ENCODE results near the gene MMP7. TPM values are rescaled to one million over a fixed set of nuclear protein-coding genes. Genes with fewer than 3 reads are reported as not detected.

The MMP7 gene
- not detected for total RNA-seq

DNA sequence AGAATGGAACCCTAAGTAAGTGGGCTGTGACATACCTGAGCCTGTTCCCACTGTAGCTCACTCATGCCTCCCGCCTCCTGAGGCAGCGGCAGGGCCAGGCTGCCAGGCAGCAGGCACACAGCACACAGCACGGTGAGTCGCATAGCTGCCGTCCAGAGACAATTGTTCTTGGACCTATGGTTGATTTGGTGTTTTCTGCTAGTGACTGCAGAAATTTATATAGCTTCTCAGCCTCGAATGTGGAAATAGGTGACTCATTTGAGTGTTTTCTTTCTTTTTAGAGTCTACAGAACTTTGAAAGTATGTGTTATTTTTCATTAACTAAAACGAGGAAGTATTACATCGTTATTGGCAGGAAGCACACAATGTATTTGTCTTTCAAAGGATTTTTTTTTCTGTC lies at the start of gene MMP7:
Gene MMP7 (minus strand): TSS at position 190 of the 400 bp plus-strand sequence. CDS start 47 bp downstream, at position 143.
- H3K27me3 ChIP-seq: no peaks in the 10 kb centered on the region
- no peaks in the 10 kb centered on the region for H3K9me3 ChIP-seq
- H3K4me3 ChIP-seq: no peak within 1 kb of the TSS
- TF ChIP-seq EP300 (IDR thresholded peaks at IDR 0.05) (no peak), CTCF (IDR thresholded peaks at IDR 0.05) (no peak), POLR2A (IDR thresholded peaks at IDR 0.05) (no peak)
- no peaks in the 10 kb centered on the region for H3K36me3 ChIP-seq
- no peak within 1 kb of the TSS for H3K27ac ChIP-seq
- DNase-seq (ENCODE audit: low spot score in 2 of 2): no peak
- WGBS, 2 donors: 39% methylated on average over 8 of the region's 8 CpGs
- H3K4me1 ChIP-seq: no peaks in the 10 kb centered on the region

GRCh38 chr11:102577723-102578122 lies 47.2 kb upstream of the MMP7 start:
- H3K4me1 ChIP-seq: no peaks in the 10 kb centered on the region
- no peaks in the 10 kb centered on the region for H3K27me3 ChIP-seq
- TF ChIP-seq POLR2A (IDR thresholded peaks at IDR 0.05): no peak
- no peak overlapping the region for H3K4me3 ChIP-seq
- DNase-seq (ENCODE audit: low spot score in 2 of 2): no peak
- 91 to 93% methylated on average over 2 of the region's 2 CpGs for WGBS, 2 donors
- H3K36me3 ChIP-seq: no peaks in the 10 kb centered on the region
- no peak overlapping the region for H3K27ac ChIP-seq
- H3K9me3 ChIP-seq: no peaks in the 10 kb centered on the region

GRCh38 chr11:102577182-102577581 lies 46.6 kb upstream of the MMP7 start:
- TF ChIP-seq POLR2A (IDR thresholded peaks at IDR 0.05): no peak
- TF ChIP-seq CTCF (IDR thresholded peaks at IDR 0.05): no peak
- TF ChIP-seq EP300 (IDR thresholded peaks at IDR 0.05): no peak
- no peak overlapping the region for H3K4me3 ChIP-seq
- H3K27ac ChIP-seq: no peak overlapping the region
- H3K4me1 ChIP-seq: no peaks in the 10 kb centered on the region
- H3K9me3 ChIP-seq: no peaks in the 10 kb centered on the region
- no peaks in the 10 kb centered on the region for H3K36me3 ChIP-seq
- H3K27me3 ChIP-seq: no peaks in the 10 kb centered on the region
- no peak for DNase-seq (ENCODE audit: low spot score in 2 of 2)

- no peaks in the 10 kb centered on the region for H3K27me3 ChIP-seq
- TF ChIP-seq EP300 (IDR thresholded peaks at IDR 0.05) (no peak), POLR2A (IDR thresholded peaks at IDR 0.05) (no peak), CTCF (IDR thresholded peaks at IDR 0.05) (no peak)
- no peak overlapping the region for H3K4me3 ChIP-seq
- H3K27ac ChIP-seq: no peak overlapping the region
- no peaks in the 10 kb centered on the region for H3K4me1 ChIP-seq
- H3K9me3 ChIP-seq: no peaks in the 10 kb centered on the region
- no peaks in the 10 kb centered on the region for H3K36me3 ChIP-seq
- no peak for DNase-seq (ENCODE audit: low spot score in 2 of 2)
- 77 to 83% methylated on average over 3 of the region's 3 CpGs for WGBS, 2 donors
Observed at GRCh38 chr11:102576350-102576749, 45.8 kb upstream of the MMP7 start.

- H3K27me3 ChIP-seq: no peaks in the 10 kb centered on the region
- WGBS, 2 donors: 93% methylated on average over 2 of the region's 2 CpGs
- TF ChIP-seq POLR2A (IDR thresholded peaks at IDR 0.05) (no peak), EP300 (IDR thresholded peaks at IDR 0.05) (no peak), CTCF (IDR thresholded peaks at IDR 0.05) (no peak)
- no peak overlapping the region for H3K4me3 ChIP-seq
- DNase-seq (ENCODE audit: low spot score in 2 of 2): no peak
- no peaks in the 10 kb centered on the region for H3K9me3 ChIP-seq
- no peaks in the 10 kb centered on the region for H3K36me3 ChIP-seq
- H3K4me1 ChIP-seq: no peaks in the 10 kb centered on the region
- no peak overlapping the region for H3K27ac ChIP-seq
Observed at GRCh38 chr11:102575012-102575411, 44.5 kb upstream of the MMP7 start.

DNA sequence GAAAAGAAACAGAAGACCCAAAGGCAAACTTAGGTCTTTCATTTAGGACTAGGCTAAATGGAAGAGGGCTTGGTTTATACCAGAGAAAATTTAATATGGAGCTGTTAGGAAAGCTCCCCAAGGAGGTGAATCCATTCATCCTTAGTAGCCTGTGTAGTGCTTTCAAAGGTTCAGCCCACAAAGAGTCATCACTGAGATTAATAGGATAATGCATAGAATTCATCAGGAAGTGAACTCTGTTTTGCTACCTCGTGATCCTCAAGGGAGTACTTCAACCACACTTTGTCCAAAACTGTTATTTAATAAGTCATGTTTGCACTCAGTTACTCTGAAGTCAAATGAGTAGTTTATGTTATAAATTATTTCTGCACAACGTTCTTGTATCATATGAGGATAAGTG lies 43.3 kb upstream of the MMP7 start:
- Histone ChIP-seq H3K4me1 (no peaks in the 10 kb centered on the region), H3K4me3 (no peak overlapping the region), H3K27me3 (no peaks in the 10 kb centered on the region), H3K27ac (no peak overlapping the region), H3K36me3 (no peaks in the 10 kb centered on the region), H3K9me3 (no peaks in the 10 kb centered on the region)
- no peak for DNase-seq (ENCODE audit: low spot score in 2 of 2)
- no peak for TF ChIP-seq EP300 (IDR thresholded peaks at IDR 0.05)
- no peak for TF ChIP-seq POLR2A (IDR thresholded peaks at IDR 0.05)
- no peak for TF ChIP-seq CTCF (IDR thresholded peaks at IDR 0.05)
- 34 to 44% methylated on average over 2 of the region's 2 CpGs for WGBS, 2 donors
